SK-N-SH treated with all-trans-retinoic acid at 6 μM for 48 hours (cell line): ENCODE results near the gene EARS2.

ENCODE experiments used
- ATAC-seq: fragments of 200-7000 bp; cut with Tn5 transposase; 3 replicates; pipeline ENCODE4 v1.9.1; 2020; ENCODE audit warnings: mild to moderate bottlenecking, moderate library complexity
- ARNTL ChIP-seq: fragments of 450-650 bp; formaldehyde crosslinking; IDR thresholded peaks from 2 replicates; pipeline ENCODE4 v1.5.0; 2020; ENCODE audit warnings: low read depth, mild to moderate bottlenecking, moderate library complexity, borderline replicate concordance
- BACH2 ChIP-seq: fragments of 250-450 bp; sonication (Bioruptor Pico); IDR thresholded peaks from 2 replicates; pipeline ENCODE4 v1.9.0; 2021; ENCODE audit warnings: mild to moderate bottlenecking, borderline replicate concordance
- ESRRG ChIP-seq: fragments of 250-450 bp; sonication (Bioruptor Pico); IDR thresholded peaks from 2 replicates; pipeline ENCODE4 v1.6.1; 2021; ENCODE audit warnings: mild to moderate bottlenecking
- GLIS3 ChIP-seq: fragments of 250-450 bp; sonication (Bioruptor Pico); IDR thresholded peaks from 2 replicates; pipeline ENCODE4 v1.5.0; 2020; ENCODE audit warnings: mild to moderate bottlenecking, moderate library complexity
- ISL1 ChIP-seq: fragments of 250-450 bp; sonication (Bioruptor Pico); IDR thresholded peaks from 2 replicates; pipeline ENCODE4 v2.1.2; 2022; ENCODE audit warnings: mild to moderate bottlenecking, moderate library complexity
- OSR1 ChIP-seq: fragments of 250-450 bp; sonication (Bioruptor Pico); IDR thresholded peaks from 2 replicates; pipeline ENCODE4 v1.8.0; 2022; ENCODE audit warnings: moderate library complexity, mild to moderate bottlenecking, inconsistent platforms
- PPARA ChIP-seq: fragments of 250-450 bp; sonication (Bioruptor Pico); IDR thresholded peaks from 2 replicates; pipeline ENCODE4 v1.5.0; 2020; ENCODE audit warnings: mild to moderate bottlenecking, borderline replicate concordance
- RARB ChIP-seq: fragments of 250-450 bp; sonication (Bioruptor Pico); IDR thresholded peaks from 2 replicates; pipeline ENCODE4 v1.8.0; 2021; ENCODE audit warnings: mild to moderate bottlenecking, moderate library complexity
- SNAI2 ChIP-seq: fragments of 250-450 bp; sonication (Bioruptor Pico); IDR thresholded peaks from 2 replicates; pipeline ENCODE4 v1.5.0; 2020; ENCODE audit warnings: mild to moderate bottlenecking, moderate library complexity
- TCF4 ChIP-seq: fragments of 250-450 bp; sonication (Bioruptor Pico); IDR thresholded peaks from 2 replicates; pipeline ENCODE4 v1.8.0; 2021; ENCODE audit warnings: mild to moderate bottlenecking, moderate library complexity, borderline replicate concordance
- TOX ChIP-seq: fragments of 250-450 bp; sonication (Bioruptor Pico); IDR thresholded peaks from 2 replicates; pipeline ENCODE4 v1.8.0; 2021; ENCODE audit warnings: mild to moderate bottlenecking, moderate library complexity, borderline replicate concordance
- ZC3H10 ChIP-seq: fragments of 250-450 bp; sonication (Bioruptor Pico); IDR thresholded peaks from 2 replicates; pipeline ENCODE4 v1.5.1; 2021; ENCODE audit warnings: mild to moderate bottlenecking, moderate library complexity
- ZFP3 ChIP-seq: fragments of 250-450 bp; sonication (Bioruptor Pico); IDR thresholded peaks from 2 replicates; pipeline ENCODE4 v1.5.0; 2020; ENCODE audit warnings: mild to moderate bottlenecking, moderate library complexity
- ZFP30 ChIP-seq: fragments of 450-650 bp; formaldehyde crosslinking; IDR thresholded peaks from 2 replicates; pipeline ENCODE4 v1.5.0; 2022; ENCODE audit warnings: mild to moderate bottlenecking, moderate library complexity
- ZNF565 ChIP-seq: fragments of 450-650 bp; formaldehyde crosslinking; conservative IDR thresholded peaks from 2 replicates; pipeline ENCODE4 v1.5.0; 2020; ENCODE audit warnings: low read depth, mild to moderate bottlenecking, moderate library complexity
- ZNF70 ChIP-seq: fragments of 450-650 bp; formaldehyde crosslinking; IDR thresholded peaks from 2 replicates; pipeline ENCODE4 v1.5.0; 2020; ENCODE audit warnings: mild to moderate bottlenecking, moderate library complexity
- ZNF8 ChIP-seq: fragments of 450-650 bp; formaldehyde crosslinking; IDR thresholded peaks from 2 replicates; pipeline ENCODE4 v1.5.0; 2020; ENCODE audit warnings: mild to moderate bottlenecking, moderate library complexity
- TF ChIP-seq, protein P1 (sequence below): fragments of 250-450 bp; sonication (Bioruptor Pico); IDR thresholded peaks from 2 replicates; pipeline ENCODE4 v1.8.0; 2020; ENCODE audit warnings: mild to moderate bottlenecking, moderate library complexity, borderline replicate concordance
- TF ChIP-seq, protein P2 (sequence below): fragments of 250-450 bp; sonication (Bioruptor Pico); IDR thresholded peaks from 2 replicates; pipeline ENCODE4 v1.5.1; 2020; ENCODE audit warnings: low read depth, mild to moderate bottlenecking, moderate library complexity
- TF ChIP-seq, protein P3 (sequence below): fragments of 250-450 bp; sonication (Bioruptor Pico); IDR thresholded peaks from 2 replicates; pipeline ENCODE4 v1.8.0; 2021; ENCODE audit warnings: low read depth, mild to moderate bottlenecking, moderate library complexity, borderline replicate concordance
- TF ChIP-seq, protein P4 (sequence below): fragments of 250-450 bp; sonication (Bioruptor Pico); IDR thresholded peaks from 2 replicates; pipeline ENCODE4 v1.5.0; 2020; ENCODE audit warnings: mild to moderate bottlenecking, moderate library complexity

EARS2 gene

DNA sequence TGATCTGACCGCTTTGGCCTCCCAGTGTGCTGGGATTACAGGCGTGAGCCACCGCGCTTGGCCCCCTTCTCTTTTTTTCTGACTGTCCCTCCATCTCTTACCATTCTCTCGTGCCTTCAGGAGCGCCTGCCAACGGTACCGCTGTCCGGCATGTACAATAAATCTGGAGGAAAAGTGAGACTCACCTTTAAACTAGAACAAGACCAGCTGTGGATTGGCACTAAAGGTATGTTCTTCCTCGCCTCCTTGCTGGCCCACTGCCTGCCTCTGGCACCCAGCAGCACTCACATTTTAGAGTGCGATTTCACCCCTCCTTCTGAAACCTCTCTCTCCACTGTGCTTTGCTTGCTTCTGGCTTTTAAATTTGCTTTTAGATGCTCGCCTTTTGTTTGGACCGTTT lies 5.4 kb upstream of the EARS2 start (continued):
- no peak for TF ChIP-seq ZC3H10 (CRISPR knock-in tag)
- no peak for TF ChIP-seq ZFP30 (CRISPR knock-in tag)
- no peak for TF ChIP-seq OSR1 (CRISPR knock-in tag)
- no peak for TF ChIP-seq ARNTL (CRISPR knock-in tag)

DNA sequence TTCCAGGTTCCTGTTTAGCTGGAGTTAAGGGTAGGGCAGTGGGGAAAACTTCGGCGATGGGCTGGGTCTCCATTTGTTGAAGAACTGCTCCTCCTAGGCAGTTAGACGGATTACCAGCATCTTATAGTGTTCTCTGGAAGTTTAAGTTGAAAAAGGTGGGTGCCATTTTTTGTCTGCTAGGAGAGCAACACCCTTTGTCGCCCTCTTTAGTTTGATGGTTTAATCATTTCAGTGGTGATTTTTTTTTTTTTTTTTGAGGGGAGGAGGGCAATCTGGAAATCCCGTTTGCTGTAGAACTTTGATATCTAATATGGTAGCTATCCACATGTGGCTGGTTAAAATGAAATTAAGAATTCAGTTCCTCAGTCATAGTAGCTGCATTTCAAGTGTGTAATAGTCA lies 4.4 kb upstream of the EARS2 start:
- ATAC-seq = no peak
- TF ChIP-seq, protein P1, sequence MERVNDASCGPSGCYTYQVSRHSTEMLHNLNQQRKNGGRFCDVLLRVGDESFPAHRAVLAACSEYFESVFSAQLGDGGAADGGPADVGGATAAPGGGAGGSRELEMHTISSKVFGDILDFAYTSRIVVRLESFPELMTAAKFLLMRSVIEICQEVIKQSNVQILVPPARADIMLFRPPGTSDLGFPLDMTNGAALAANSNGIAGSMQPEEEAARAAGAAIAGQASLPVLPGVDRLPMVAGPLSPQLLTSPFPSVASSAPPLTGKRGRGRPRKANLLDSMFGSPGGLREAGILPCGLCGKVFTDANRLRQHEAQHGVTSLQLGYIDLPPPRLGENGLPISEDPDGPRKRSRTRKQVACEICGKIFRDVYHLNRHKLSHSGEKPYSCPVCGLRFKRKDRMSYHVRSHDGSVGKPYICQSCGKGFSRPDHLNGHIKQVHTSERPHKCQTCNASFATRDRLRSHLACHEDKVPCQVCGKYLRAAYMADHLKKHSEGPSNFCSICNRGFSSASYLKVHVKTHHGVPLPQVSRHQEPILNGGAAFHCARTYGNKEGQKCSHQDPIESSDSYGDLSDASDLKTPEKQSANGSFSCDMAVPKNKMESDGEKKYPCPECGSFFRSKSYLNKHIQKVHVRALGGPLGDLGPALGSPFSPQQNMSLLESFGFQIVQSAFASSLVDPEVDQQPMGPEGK (CRISPR knock-in tag) = no peak

DNA sequence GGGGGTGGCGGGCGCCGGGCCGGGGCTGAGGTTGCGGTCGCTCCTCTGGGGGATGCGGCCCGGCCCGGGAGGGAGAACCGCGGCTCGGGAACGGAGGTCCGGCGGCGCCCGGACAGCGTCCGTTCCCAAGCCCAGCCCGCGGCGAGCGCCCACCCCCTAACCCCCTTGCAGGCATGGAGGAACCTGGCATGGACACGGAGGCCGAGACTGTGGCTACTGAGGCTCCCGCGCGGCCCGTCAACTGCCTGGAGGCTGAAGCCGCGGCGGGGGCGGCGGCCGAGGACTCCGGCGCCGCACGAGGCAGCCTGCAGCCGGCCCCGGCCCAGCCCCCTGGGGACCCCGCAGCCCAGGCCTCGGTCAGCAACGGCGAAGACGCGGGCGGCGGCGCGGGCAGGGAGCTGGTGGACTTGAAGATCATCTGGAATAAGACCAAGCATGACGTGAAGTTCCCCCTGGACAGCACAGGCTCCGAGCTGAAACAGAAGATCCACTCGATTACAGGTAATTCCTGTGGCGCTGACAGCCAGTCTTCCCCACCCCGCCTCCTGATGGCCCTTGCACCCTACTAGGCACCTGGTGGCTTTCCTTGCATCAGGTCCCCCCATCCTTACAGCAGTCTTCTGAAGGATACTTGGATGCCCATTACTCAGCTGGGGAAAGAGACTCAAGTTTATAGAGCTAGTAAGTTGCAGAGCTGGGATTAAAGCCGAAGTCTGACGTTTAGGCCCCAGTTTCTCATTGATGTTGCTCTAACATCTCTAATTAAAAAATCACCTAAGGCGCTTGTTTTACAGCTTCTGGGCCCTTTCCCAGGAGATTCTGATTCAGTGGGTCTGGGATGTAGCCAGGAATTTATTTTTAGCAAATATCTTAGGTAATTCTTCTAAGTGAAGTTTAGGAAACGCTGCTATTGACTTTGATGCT lies 891 bp upstream of the EARS2 start:
- ATAC-seq = peak; percentile 38
- TF ChIP-seq ZNF8 (CRISPR knock-in tag) (no peak), SNAI2 (CRISPR knock-in tag) (no peak)

DNA sequence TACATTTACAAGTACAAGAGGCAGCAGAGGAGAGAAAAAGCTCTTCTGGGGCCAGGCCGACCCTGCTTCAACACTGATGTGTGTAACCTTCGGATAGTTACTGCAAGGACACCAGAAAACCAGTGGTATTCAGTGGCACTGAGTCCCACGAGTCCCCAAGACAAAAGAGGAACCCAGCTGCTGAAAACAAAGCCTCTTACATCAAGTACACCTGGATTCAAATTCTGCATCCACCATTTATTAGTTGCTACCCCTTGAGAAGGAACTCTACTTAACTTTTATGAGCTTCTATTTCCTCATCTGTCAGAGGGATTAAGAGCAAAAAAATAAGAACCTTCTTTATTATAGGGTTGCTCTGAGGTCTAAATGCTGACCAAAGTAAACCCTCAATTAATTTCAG lies 2.6 kb downstream of the EARS2 start:
- TF ChIP-seq ZNF8 (CRISPR knock-in tag) (no peak), BACH2 (CRISPR knock-in tag) (no peak), ISL1 (no peak), PPARA (CRISPR knock-in tag) (no peak), ZC3H10 (CRISPR knock-in tag) (no peak), ZNF70 (CRISPR knock-in tag) (no peak), ZNF565 (no peak), SNAI2 (CRISPR knock-in tag) (no peak), ZFP30 (CRISPR knock-in tag) (no peak), ZFP3 (CRISPR knock-in tag) (no peak), TCF4 (no peak), GLIS3 (CRISPR knock-in tag) (no peak), ESRRG (CRISPR knock-in tag) (no peak), RARB (no peak), OSR1 (CRISPR knock-in tag) (no peak)
- TF ChIP-seq, protein P2, sequence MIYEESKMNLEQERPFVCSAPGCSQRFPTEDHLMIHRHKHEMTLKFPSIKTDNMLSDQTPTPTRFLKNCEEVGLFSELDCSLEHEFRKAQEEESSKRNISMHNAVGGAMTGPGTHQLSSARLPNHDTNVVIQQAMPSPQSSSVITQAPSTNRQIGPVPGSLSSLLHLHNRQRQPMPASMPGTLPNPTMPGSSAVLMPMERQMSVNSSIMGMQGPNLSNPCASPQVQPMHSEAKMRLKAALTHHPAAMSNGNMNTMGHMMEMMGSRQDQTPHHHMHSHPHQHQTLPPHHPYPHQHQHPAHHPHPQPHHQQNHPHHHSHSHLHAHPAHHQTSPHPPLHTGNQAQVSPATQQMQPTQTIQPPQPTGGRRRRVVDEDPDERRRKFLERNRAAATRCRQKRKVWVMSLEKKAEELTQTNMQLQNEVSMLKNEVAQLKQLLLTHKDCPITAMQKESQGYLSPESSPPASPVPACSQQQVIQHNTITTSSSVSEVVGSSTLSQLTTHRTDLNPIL (CRISPR knock-in tag) = no peak
- TF ChIP-seq, protein P3, sequence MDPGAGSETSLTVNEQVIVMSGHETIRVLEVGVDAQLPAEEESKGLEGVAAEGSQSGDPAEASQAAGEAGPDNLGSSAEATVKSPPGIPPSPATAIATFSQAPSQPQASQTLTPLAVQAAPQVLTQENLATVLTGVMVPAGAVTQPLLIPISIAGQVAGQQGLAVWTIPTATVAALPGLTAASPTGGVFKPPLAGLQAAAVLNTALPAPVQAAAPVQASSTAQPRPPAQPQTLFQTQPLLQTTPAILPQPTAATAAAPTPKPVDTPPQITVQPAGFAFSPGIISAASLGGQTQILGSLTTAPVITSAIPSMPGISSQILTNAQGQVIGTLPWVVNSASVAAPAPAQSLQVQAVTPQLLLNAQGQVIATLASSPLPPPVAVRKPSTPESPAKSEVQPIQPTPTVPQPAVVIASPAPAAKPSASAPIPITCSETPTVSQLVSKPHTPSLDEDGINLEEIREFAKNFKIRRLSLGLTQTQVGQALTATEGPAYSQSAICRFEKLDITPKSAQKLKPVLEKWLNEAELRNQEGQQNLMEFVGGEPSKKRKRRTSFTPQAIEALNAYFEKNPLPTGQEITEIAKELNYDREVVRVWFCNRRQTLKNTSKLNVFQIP = no peak
- no peak for ATAC-seq

DNA sequence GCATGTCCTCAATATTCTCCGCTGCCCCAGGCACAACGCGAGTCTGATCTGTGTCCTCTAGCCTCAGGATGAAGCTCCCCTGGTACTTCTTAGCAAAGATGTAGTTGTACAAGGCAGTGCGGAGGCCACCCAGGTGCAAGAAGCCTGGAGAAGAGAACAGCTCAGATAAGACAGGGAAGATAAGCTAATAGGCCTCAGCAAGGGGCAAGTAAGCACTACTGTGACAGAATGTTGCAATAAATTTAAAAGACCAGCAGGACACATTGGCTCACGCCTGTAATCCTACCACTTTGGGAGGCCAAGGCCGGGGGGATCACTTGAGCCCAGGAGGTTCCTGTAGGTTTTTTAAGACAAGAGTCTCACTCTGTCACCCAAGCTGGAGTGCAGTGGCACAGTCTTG lies 5.0 kb downstream of the EARS2 start:
- ATAC-seq = no peak
- TF ChIP-seq SNAI2 (CRISPR knock-in tag) = no peak
- no peak for TF ChIP-seq ARNTL (CRISPR knock-in tag)
- no peak for TF ChIP-seq RARB
- TF ChIP-seq, protein P4, sequence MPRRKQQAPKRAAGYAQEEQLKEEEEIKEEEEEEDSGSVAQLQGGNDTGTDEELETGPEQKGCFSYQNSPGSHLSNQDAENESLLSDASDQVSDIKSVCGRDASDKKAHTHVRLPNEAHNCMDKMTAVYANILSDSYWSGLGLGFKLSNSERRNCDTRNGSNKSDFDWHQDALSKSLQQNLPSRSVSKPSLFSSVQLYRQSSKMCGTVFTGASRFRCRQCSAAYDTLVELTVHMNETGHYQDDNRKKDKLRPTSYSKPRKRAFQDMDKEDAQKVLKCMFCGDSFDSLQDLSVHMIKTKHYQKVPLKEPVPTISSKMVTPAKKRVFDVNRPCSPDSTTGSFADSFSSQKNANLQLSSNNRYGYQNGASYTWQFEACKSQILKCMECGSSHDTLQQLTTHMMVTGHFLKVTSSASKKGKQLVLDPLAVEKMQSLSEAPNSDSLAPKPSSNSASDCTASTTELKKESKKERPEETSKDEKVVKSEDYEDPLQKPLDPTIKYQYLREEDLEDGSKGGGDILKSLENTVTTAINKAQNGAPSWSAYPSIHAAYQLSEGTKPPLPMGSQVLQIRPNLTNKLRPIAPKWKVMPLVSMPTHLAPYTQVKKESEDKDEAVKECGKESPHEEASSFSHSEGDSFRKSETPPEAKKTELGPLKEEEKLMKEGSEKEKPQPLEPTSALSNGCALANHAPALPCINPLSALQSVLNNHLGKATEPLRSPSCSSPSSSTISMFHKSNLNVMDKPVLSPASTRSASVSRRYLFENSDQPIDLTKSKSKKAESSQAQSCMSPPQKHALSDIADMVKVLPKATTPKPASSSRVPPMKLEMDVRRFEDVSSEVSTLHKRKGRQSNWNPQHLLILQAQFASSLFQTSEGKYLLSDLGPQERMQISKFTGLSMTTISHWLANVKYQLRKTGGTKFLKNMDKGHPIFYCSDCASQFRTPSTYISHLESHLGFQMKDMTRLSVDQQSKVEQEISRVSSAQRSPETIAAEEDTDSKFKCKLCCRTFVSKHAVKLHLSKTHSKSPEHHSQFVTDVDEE (CRISPR knock-in tag) = no peak
- no peak for TF ChIP-seq ZFP30 (CRISPR knock-in tag)
- TF ChIP-seq TOX (CRISPR knock-in tag) = no peak
- TF ChIP-seq OSR1 (CRISPR knock-in tag) = no peak
- no peak for TF ChIP-seq ZFP3 (CRISPR knock-in tag)
